Testis (tissue), 2 donors: Measurements from ENCODE around the gene WLS.

ENCODE experiments used
- POLR2A ChIP-seq: fragments of 450-650 bp; IDR thresholded peaks from one replicate; pipeline ENCODE4 v1.6.1; 2017; ENCODE audit warnings: antibody characterized with exemption, mild to moderate bottlenecking, moderate library complexity
- TF ChIP-seq, protein P1 (sequence below), 3 experiments: fragments of 450-650 bp in 2 of 3; fragments of 200-600 bp in 1 of 3; sonication (generic) in 1 of 3; IDR thresholded peaks; one replicate each; pipeline ENCODE4 v1.5.1; 2016 to 2019; ENCODE audit warnings: antibody characterized with exemption in 3 of 3, mild to moderate bottlenecking in 2 of 3, moderate library complexity in 1 of 3

DNA sequence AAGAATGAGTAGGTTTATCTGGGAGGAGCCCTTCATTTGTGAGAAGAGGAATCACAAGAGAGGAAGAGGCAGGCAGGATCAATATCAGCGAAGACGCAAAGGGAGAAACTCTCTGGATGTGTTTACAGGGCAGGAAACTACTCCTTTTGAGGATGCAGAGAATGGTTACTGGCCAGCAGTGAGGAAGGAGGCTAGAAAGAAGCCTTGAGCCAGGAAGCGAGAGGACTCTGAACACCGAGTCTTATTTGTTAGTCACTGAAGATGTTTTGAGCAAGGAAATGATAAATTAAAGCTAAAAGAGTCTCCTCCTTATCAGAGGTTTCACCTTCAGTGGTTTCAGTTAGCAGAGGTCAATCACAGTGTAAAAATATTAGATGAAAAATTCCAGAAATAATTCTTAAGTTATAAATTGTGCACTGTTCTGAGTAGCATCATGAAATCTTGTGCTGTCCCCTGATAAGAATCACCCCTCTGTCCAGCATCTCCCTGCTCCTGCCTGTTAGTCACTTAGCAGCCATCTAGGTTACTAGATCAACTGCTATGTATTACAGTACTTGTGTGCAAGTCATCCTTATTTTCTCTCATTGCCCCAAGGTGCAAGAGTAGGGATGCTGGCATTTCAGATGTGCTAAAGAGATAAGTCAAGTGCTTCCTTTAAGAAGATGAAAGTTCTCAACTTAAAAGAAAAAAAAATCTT is 43.5 kb downstream of the WLS start:
- TF ChIP-seq, protein P1, sequence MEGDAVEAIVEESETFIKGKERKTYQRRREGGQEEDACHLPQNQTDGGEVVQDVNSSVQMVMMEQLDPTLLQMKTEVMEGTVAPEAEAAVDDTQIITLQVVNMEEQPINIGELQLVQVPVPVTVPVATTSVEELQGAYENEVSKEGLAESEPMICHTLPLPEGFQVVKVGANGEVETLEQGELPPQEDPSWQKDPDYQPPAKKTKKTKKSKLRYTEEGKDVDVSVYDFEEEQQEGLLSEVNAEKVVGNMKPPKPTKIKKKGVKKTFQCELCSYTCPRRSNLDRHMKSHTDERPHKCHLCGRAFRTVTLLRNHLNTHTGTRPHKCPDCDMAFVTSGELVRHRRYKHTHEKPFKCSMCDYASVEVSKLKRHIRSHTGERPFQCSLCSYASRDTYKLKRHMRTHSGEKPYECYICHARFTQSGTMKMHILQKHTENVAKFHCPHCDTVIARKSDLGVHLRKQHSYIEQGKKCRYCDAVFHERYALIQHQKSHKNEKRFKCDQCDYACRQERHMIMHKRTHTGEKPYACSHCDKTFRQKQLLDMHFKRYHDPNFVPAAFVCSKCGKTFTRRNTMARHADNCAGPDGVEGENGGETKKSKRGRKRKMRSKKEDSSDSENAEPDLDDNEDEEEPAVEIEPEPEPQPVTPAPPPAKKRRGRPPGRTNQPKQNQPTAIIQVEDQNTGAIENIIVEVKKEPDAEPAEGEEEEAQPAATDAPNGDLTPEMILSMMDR (IDR thresholded peaks at IDR 0.05), result no peak
- no peak for TF ChIP-seq POLR2A
